Effector CD8-positive, alpha-beta T cell (primary cell): ENCODE results near the gene MRPL21.

Experiments
- DNase-seq: peaks from one replicate; lab custom pipeline; 2025; lab: John Stamatoyannopoulos, UW

The MRPL21 gene

DNA sequence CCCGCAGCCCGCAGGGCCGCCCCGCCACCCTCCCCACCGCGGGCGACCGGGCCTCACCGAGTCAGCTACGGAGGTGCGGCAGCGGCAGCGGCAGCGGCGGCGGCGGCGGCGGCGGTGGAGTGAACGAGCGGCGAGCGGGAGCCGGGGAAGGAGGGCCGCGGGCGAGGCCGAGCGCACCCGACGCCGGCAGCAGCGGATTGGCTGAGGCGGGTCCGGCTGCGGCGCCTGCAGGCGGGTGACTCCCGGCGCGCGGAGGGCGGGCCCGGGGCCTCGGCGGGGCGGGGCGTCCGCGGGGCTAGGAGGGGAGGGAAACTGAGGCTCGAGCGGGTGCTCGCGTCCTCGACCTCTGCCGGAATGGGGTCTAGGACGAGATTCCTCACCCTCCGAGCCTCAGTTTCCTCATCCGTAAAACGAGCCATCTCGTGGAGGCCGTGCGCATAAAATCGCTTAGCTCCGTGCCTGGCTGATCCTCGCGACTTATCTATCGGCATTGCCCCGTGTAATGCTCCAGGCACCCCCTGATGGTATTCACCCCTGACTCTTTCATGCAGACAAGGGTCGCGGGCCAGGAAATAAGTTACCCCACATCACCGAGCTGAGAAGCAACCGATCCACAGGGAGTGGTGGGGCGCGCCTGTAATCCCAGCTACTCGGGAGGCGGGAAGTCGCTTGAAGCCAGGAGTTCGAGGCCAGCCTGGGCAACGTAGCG is 61.8 kb downstream of the MRPL21 start, which contains the start of gene CPT1A:
CPT1A (minus strand) TSS at position 199 of the 709 bp plus-strand sequence. CDS start 26,442 bp downstream, outside the sequence.
- DNase-seq = peak; percentile 49
